ENCODE results near the gene OGFRL1.

GRCh38 chr6:71279321-71279720 is 9.3 kb upstream of the OGFRL1 start:
- TF ChIP-seq CTCF (IDR thresholded peaks at IDR 0.05; ENCODE audit: insufficient read depth, low read depth, low read length) (no peak), EZH2 (IDR thresholded peaks at IDR 0.05; ENCODE audit: insufficient read depth, low read length) (no peak)

Measured in astrocyte (in vitro differentiated cells and primary cell).